Erythroblast (primary cell): ENCODE data around the gene GMDS.

Experiments
- GATA1 ChIP-seq: IDR thresholded peaks from 2 replicates; pipeline ENCODE4 v1.6.1; 2011; ENCODE audit warnings: low read depth, mild to moderate bottlenecking, control low read depth, low read length, moderate library complexity
- POLR2A ChIP-seq: IDR thresholded peaks from 2 replicates; pipeline ENCODE4 v1.6.1; 2011; ENCODE audit warnings: mild to moderate bottlenecking, low read length

DNA sequence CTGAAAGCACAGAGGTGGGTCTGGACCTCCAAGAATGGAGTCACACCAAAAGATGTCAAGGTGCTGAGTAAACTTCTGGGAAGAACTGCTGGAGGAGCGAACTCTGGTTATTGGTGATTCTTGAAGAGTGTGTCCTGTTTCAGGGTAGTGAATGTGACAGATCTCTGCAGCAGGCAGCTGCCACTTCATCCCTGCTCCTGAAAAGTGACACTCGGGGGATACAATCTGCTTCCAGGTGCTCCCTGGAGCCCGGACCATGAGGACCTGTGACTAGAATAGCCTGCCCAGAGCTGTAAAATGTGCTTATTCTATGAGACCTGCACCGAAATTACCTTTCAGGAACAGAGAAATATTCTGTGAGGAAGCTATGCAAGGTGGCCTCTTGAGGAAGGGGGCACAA, 444.6 kb downstream of the GMDS start:
- TF ChIP-seq POLR2A = no peak
- no peak for TF ChIP-seq GATA1
